Neural crest cell (in vitro differentiated cells): ENCODE results near the gene CD300LG. TPM values are rescaled to one million over a fixed set of nuclear protein-coding genes. Genes with fewer than 3 reads are reported as not detected.
"Not testable (repeated sequence)": the region's sequence is repeated elsewhere in the genome, so short reads cannot be mapped to it uniquely, and the experiment has no call there.

ENCODE experiments used
- DNase-seq: peaks from one replicate; pipeline ENCODE4 v3.0.0; 2021; ENCODE audit warnings: low read depth, mixed read lengths, low spot score
- H3K27ac Mint-ChIP-seq: one replicate; pipeline ENCODE4 v1.8.0; 2021; ENCODE audit warnings: mild to moderate bottlenecking, mixed read lengths; ENCODE audit not compliant: unreplicated experiment
- H3K27me3 Mint-ChIP-seq: 2 replicates; pipeline ENCODE4 v1.8.0; 2021; ENCODE audit warnings: low read depth, mild to moderate bottlenecking, mixed read lengths
- H3K36me3 Mint-ChIP-seq: 2 replicates; pipeline ENCODE4 v1.8.0; 2021; ENCODE audit warnings: low read depth, mild to moderate bottlenecking, mixed read lengths
- H3K4me1 Mint-ChIP-seq: 2 replicates; pipeline ENCODE4 v1.8.0; 2021; ENCODE audit warnings: mixed read lengths
- H3K4me3 Mint-ChIP-seq: one replicate; pipeline ENCODE4 v1.8.0; 2021; ENCODE audit warnings: mild to moderate bottlenecking, mixed read lengths
- H3K9me3 Mint-ChIP-seq: 2 replicates; pipeline ENCODE4 v1.8.0; 2021; ENCODE audit warnings: mixed read lengths
- long read RNA-seq: library from polyadenylated mRNA; unstranded; transcript quantifications from one replicate; pipeline ENCODE4 v2.0.0, GENCODE V29; 2020
- total RNA-seq: library from RNA; stranded (reverse); gene quantifications from 2 replicates; pipeline ENCODE4 v1.2.1, GENCODE V29; 2021
- TF ChIP-seq, protein P1 (sequence below): fragments of 200-600 bp; sonication (generic); conservative IDR thresholded peaks from 2 replicates; pipeline ENCODE4 v1.5.0; 2021; ENCODE audit warnings: antibody characterized with exemption, mild to moderate bottlenecking

Gene CD300LG, protein sequence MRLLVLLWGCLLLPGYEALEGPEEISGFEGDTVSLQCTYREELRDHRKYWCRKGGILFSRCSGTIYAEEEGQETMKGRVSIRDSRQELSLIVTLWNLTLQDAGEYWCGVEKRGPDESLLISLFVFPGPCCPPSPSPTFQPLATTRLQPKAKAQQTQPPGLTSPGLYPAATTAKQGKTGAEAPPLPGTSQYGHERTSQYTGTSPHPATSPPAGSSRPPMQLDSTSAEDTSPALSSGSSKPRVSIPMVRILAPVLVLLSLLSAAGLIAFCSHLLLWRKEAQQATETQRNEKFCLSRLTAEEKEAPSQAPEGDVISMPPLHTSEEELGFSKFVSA
- not detected in 2 replicates for total RNA-seq
- long read RNA-seq, result 0 reads

DNA sequence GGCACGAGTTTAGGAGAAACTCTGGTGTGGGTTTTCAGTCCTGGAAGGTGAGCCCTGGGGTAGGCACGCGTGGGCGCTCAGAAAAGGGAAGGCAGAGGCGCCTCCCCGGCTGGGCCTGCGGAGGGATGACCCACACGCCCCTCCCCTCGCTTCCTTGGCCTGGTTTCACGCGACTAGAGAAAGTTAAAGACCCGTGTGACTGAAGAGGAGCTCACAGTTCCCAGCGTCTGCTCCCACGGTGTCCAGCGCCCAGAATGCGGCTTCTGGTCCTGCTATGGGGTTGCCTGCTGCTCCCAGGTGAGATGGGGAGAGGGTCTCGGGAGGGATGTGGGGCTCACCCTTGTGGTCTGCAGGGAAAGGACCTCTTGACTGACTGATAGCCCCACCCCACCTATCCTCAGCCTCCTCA lies at the start of gene CD300LG:
TSS of gene CD300LG (plus strand) at position 214 of the 409 bp plus-strand sequence. CDS start at position 255, 41 bp downstream.
- TF ChIP-seq, protein P1, sequence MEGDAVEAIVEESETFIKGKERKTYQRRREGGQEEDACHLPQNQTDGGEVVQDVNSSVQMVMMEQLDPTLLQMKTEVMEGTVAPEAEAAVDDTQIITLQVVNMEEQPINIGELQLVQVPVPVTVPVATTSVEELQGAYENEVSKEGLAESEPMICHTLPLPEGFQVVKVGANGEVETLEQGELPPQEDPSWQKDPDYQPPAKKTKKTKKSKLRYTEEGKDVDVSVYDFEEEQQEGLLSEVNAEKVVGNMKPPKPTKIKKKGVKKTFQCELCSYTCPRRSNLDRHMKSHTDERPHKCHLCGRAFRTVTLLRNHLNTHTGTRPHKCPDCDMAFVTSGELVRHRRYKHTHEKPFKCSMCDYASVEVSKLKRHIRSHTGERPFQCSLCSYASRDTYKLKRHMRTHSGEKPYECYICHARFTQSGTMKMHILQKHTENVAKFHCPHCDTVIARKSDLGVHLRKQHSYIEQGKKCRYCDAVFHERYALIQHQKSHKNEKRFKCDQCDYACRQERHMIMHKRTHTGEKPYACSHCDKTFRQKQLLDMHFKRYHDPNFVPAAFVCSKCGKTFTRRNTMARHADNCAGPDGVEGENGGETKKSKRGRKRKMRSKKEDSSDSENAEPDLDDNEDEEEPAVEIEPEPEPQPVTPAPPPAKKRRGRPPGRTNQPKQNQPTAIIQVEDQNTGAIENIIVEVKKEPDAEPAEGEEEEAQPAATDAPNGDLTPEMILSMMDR, result no peak
- peaks cover 19% of the 10 kb centered on the region for H3K4me1 Mint-ChIP-seq
- H3K27ac Mint-ChIP-seq, result no peak within 1 kb of the TSS
- no peak for DNase-seq
- no peaks in the 10 kb centered on the region for H3K36me3 Mint-ChIP-seq
- H3K4me3 Mint-ChIP-seq, result no peak within 1 kb of the TSS
- H3K27me3 Mint-ChIP-seq, result peaks cover 5% of the 10 kb centered on the region
- H3K9me3 Mint-ChIP-seq, result no peaks in the 10 kb centered on the region

DNA sequence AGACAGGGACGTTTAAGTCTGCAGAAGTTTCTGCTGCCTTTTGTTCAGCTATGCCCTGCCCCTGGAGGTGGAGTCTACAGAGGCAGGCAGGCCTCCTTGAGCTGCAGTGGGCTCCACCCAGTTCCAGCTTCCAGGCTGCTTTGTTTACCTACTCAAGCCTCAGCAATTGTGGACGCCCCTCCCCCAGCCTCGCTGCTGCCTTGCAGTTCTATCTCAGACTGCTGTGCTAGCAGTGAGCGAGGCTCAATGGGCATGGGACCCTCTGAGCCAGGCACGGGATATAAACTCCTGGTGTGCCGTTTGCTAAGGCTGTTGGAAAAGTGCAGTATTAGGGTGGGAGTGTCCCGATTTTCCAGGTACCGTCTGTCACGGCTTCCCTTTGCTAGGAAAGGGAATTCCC lies 49.0 kb upstream of the CD300LG start:
- not testable (repeated sequence) for H3K9me3 Mint-ChIP-seq

DNA sequence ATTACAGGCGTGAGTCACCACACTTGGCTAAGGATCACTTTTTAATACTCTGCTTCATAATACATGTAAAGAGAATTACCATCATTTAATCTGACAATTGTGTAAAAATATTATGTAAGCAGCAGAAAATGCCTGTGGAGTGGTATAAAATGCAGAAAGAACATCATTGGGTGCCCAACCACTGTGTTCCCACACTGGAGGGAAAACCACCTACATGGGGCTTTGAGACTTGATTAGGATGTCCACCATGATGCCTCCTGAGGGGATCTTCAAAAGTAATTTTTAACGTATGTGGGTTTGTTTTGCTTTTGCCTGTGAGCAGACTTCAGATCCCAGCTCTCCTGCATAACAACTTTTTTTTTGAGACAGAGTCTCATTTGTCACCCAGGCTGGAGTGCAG lies 47.9 kb upstream of the CD300LG start:
- peaks cover 24% of the 10 kb centered on the region for H3K27me3 Mint-ChIP-seq
- H3K4me3 Mint-ChIP-seq, result no peak overlapping the region
- TF ChIP-seq, protein P1, result no peak
- peaks cover 3% of the 10 kb centered on the region for H3K9me3 Mint-ChIP-seq
- peaks cover 5% of the 10 kb centered on the region for H3K4me1 Mint-ChIP-seq
- DNase-seq, result no peak
- H3K36me3 Mint-ChIP-seq, result peaks cover 3% of the 10 kb centered on the region
- H3K27ac Mint-ChIP-seq, result no peak overlapping the region

More for the DNA sequence above, 49.0 kb upstream of the CD300LG start:
- not testable (repeated sequence) for H3K36me3 Mint-ChIP-seq, H3K27ac Mint-ChIP-seq, DNase-seq, H3K4me3 Mint-ChIP-seq, H3K4me1 Mint-ChIP-seq
- H3K27me3 Mint-ChIP-seq, result peaks cover 32% of the 10 kb centered on the region

DNA sequence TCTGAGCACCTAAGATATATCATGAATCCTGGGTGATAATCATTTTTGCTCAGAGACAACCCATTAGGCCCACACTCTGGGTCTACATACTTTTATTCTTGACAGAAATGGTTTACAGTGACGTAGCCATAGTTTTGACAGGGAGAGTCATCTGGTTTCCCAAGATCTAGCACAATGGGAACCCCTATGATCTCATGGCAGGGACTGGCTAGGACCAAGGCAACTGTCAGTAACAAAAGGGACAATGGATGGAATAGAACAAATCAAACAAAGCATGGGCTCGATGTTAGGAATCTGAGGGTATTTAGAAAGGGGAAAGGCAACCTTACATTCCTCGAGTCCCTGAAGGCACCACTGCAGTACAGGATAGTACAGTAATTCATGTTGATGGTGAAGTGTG lies 46.2 kb upstream of the CD300LG start:
- Mint-ChIP-seq H3K4me3 (no peak overlapping the region), H3K27me3 (peaks cover 12% of the 10 kb centered on the region), H3K9me3 (peaks cover 3% of the 10 kb centered on the region), H3K36me3 (peaks cover 7% of the 10 kb centered on the region), H3K27ac (peak overlapping the region; percentile 7), H3K4me1 (peaks cover 5% of the 10 kb centered on the region)
- TF ChIP-seq, protein P1, result no peak
- DNase-seq, result no peak

DNA sequence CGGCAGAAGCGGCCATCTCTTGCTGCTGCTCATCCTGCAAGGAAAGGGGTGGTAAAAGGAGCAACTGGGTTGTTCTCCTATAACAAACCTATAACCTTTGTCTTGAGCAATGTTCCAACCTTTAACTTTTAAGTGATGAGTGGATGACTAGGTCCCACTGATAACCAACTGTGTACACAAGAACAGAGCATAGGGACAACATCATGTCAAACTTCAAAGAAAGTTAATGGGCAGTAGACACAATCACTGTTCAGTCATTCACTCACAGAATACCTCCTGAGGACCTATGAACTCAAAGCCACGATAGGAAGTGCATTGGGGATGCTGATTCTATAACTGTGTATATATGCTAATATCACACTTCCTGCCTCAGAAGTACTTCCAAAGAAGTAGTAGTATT lies 45.1 kb upstream of the CD300LG start:
- H3K36me3 Mint-ChIP-seq, result peaks cover 7% of the 10 kb centered on the region
- peaks cover 3% of the 10 kb centered on the region for H3K9me3 Mint-ChIP-seq
- no peak overlapping the region for H3K4me3 Mint-ChIP-seq
- DNase-seq, result no peak
- TF ChIP-seq, protein P1, result no peak
- H3K4me1 Mint-ChIP-seq, result peaks cover 5% of the 10 kb centered on the region
- peaks cover 4% of the 10 kb centered on the region for H3K27me3 Mint-ChIP-seq
- H3K27ac Mint-ChIP-seq, result no peak overlapping the region

DNA sequence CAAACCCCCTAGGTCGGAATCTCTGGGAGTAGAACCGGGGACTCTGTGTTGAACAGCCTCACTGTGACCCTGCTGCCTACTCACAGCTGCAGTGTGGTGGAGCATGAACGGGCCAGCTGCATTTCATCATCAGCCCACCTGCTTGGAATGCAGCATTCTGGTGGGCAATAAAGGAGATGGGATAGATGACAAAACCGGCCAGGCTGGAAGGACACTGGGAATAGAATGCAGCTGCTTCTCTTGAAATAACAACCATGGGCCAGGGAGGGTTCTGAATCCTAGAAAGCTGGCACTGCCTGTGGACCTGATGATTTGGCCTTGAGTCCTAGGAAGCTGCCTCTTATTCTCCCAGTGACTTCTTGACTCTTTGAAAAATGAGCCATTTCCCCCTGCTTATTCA lies 43.2 kb upstream of the CD300LG start:
- H3K27me3 Mint-ChIP-seq, result no peaks in the 10 kb centered on the region
- TF ChIP-seq, protein P1, result no peak
- DNase-seq, result no peak
- no peak overlapping the region for H3K27ac Mint-ChIP-seq
- peaks cover 7% of the 10 kb centered on the region for H3K36me3 Mint-ChIP-seq
- no peaks in the 10 kb centered on the region for H3K9me3 Mint-ChIP-seq
- H3K4me1 Mint-ChIP-seq, result peaks cover 5% of the 10 kb centered on the region
- no peak overlapping the region for H3K4me3 Mint-ChIP-seq
